Omental fat pad (tissue), 4 donors: ENCODE results near the gene CSF2. TPM values are rescaled to one million over a fixed set of nuclear protein-coding genes. Genes with fewer than 3 reads are reported as not detected.
A peak's percentile ranks its signal among the peaks of the same experiment; 100 is the strongest.
"Not testable (repeated sequence)": the region's sequence is repeated elsewhere in the genome, so short reads cannot be mapped to it uniquely, and the experiment has no call there.

Experiments used
- ATAC-seq: fragments of 150-250 bp; one replicate; pipeline ENCODE4 v1.9.1; 2016; ENCODE audit warnings: mild to moderate bottlenecking, moderate library complexity; ENCODE audit not compliant: low FRiP score
- DNase-seq: peaks from one replicate; pipeline ENCODE4 v3.0.0-alpha.2; 2019; ENCODE audit warnings: low spot score
- total RNA-seq, 4 donors: library from RNA; depleted of rRNA; stranded (reverse); fragments of >200 nt; gene quantifications; one replicate each; pipeline ENCODE4 v1.1.0, GENCODE V29; 2016
- TF ChIP-seq, protein P1 (sequence below), 3 donors: fragments of 450-650 bp; IDR thresholded peaks; one replicate each; pipeline ENCODE4 v1.5.1; 2016 to 2017; ENCODE audit warnings: antibody characterized with exemption in 3 of 3, mild to moderate bottlenecking in 3 of 3, moderate library complexity in 2 of 3

Gene CSF2
- total RNA-seq, 4 donors from 2014 or later = not detected

GRCh38 chr5:132101385-132101880, 27.8 kb downstream of the CSF2 start:
- DNase-seq (no peak), ATAC-seq (no peak)
- TF ChIP-seq, protein P1, sequence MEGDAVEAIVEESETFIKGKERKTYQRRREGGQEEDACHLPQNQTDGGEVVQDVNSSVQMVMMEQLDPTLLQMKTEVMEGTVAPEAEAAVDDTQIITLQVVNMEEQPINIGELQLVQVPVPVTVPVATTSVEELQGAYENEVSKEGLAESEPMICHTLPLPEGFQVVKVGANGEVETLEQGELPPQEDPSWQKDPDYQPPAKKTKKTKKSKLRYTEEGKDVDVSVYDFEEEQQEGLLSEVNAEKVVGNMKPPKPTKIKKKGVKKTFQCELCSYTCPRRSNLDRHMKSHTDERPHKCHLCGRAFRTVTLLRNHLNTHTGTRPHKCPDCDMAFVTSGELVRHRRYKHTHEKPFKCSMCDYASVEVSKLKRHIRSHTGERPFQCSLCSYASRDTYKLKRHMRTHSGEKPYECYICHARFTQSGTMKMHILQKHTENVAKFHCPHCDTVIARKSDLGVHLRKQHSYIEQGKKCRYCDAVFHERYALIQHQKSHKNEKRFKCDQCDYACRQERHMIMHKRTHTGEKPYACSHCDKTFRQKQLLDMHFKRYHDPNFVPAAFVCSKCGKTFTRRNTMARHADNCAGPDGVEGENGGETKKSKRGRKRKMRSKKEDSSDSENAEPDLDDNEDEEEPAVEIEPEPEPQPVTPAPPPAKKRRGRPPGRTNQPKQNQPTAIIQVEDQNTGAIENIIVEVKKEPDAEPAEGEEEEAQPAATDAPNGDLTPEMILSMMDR (IDR thresholded peaks at IDR 0.05) = no peak

DNA sequence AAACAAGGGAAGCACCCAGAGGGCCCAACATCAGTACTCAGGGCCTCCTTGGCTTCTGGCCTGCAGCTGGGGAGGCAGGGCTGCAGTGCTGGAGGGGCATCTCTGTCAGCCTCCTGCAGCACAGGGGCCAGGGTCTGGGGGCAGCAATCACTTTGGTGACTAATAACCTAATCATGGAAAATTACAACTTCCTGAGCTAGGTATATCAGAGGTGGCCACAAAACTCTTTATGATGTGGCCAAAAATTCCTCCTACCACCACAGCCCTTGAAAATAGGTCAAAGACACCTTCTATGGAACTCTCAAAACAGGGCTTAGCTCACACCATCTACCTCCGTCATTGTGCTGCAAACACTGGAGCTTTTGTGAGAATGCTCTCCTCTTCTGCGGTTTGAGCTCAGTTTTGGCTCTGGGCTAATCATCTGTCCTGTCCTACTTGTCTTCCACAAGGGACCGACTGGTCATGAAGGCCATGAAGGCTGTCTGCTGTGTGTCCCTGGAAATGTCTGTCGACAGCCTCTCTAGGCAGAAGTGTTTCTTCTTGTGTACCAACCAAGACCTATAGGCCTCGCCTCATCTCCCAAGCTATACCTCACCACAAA, 28.6 kb downstream of the CSF2 start:
- no peak for ATAC-seq
- no peak for DNase-seq
- TF ChIP-seq, protein P1 (IDR thresholded peaks at IDR 0.05) = no peak

GRCh38 chr5:132102944-132103331, 29.3 kb downstream of the CSF2 start:
- ATAC-seq (no peak), DNase-seq (no peak)
- TF ChIP-seq, protein P1 (IDR thresholded peaks at IDR 0.05) = no peak

DNA sequence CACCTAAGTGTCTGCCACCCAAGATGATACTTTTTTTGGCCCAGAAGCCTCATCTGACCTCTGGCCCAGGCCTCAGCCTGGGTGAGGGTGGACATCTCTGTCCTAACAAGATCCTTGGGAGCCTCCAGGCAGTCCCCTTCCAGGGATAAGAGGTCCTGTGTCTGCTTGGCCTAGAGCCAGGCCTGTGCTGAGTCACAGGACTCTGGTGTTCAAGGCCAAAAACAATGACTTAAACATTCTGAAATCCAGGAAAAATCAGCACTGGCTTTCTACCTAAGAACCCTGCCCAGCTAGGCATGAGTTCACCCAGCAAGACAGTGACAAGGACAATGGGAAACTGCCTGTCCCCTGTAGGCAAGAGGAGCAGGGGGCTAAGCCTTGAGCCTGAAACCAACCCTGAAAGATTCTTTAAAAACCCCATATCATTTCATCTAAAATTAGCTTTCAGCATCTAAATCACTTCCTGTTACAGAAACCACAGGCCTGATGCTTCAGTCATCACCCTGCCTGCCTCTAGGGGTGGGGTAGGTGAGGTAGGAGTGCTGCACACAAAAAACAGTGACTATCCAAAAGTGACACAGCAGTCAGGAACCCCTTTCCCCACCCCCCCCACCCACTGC, 29.9 kb downstream of the CSF2 start:
- ATAC-seq = peak; percentile 61
- TF ChIP-seq, protein P1 (IDR thresholded peaks at IDR 0.05) = no peak
- peak; percentile 72 for DNase-seq

- DNase-seq (no peak), ATAC-seq (no peak)
- TF ChIP-seq, protein P1 (IDR thresholded peaks at IDR 0.05) = no peak
Observed at GRCh38 chr5:132103969-132104391, 30.4 kb downstream of the CSF2 start.

GRCh38 chr5:132104556-132104955, 31.0 kb downstream of the CSF2 start:
- TF ChIP-seq, protein P1 (IDR thresholded peaks at IDR 0.05) = no peak
- no peak for DNase-seq
- no peak for ATAC-seq

- DNase-seq = no peak
- no peak for ATAC-seq
- TF ChIP-seq, protein P1 (IDR thresholded peaks at IDR 0.05) = no peak
Observed at GRCh38 chr5:132105688-132106087, 32.1 kb downstream of the CSF2 start.

DNA sequence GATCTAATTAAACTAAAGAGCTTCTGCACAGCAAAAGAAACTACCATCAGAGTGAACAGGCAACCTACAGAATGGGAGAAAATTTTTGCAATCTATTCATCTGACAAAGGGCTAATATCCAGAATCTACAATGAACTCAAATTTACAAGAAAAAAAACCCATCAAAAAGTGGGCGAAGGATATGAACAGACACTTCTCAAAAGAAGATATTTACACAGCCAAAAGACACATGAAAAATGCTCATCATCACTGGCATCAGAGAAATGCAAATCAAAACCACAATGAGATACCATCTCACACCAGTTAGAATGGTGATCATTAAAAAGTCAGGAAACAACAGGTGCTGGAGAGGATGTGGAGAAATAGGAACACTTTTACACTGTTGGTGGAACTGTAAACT, 34.9 kb downstream of the CSF2 start:
- ATAC-seq, DNase-seq: not testable (repeated sequence)

GRCh38 chr5:132108957-132109356, 35.4 kb downstream of the CSF2 start:
- not testable (repeated sequence) for ATAC-seq, DNase-seq
